ENCODE data around the gene TCF12.

Gene TCF12

DNA sequence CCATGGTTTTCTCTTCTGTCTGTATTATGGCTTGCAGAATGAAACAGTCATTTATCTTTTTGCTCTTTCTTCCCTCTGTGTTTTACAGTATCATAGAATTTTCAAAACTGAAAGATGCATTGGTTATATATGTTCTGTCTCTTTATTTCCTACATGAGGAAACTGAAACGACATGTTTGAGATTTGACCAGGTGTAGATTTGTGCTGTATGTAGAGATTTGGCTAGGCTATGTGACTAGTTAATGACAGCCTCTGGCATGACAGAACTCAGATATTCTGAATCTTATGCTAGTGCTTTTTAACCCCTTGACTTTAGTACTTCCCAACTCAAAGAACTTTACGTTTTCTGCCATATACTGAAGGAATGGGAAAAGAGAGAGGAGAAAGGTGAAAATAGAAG is 151.0 kb downstream of the TCF12 start:
- Histone ChIP-seq H3K27ac (ENCODE audit: insufficient read depth, low read length, poor library complexity, severe bottlenecking) (no peak overlapping the region), H3K4me1 (ENCODE audit: control insufficient read depth, insufficient read depth, low read length, poor library complexity, severe bottlenecking) (no peaks in the 10 kb centered on the region)
- DNase-seq, result no peak

DNA sequence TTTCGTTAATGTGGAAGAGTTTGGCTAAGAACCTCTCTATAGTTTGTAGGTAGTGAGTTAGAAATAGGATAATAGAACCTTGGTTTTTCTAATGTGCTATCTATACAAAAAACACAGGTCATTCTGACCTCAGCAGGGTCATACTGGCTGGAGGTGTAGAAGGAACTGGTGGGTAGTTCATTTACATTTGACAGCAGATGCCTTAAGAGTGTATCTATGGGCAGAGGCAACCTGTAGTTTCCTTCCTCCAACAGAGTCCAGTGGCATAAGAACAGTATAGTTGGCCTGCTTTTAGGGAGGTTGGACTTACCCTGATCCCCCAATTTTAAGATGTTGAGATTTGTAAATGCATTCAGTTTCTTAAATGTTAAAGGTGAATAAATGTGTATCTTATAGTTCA is 152.2 kb downstream of the TCF12 start:
- no peak overlapping the region for H3K4me3 ChIP-seq (ENCODE audit: insufficient read depth, low read depth, low read length, poor library complexity, severe bottlenecking)
- no peaks in the 10 kb centered on the region for H3K36me3 ChIP-seq (ENCODE audit: control insufficient read depth, insufficient read depth, low read length)

More for the DNA sequence above, 151.0 kb downstream of the TCF12 start:
- no peaks in the 10 kb centered on the region for H3K9me3 ChIP-seq (ENCODE audit: control insufficient read depth, low read length)
- no peaks in the 10 kb centered on the region for H3K36me3 ChIP-seq (ENCODE audit: control insufficient read depth, insufficient read depth, low read length)
- H3K27me3 ChIP-seq (replicated peaks; ENCODE audit: control insufficient read depth, insufficient read depth, low read length, poor library complexity, severe bottlenecking), result no peaks in the 10 kb centered on the region
- H3K4me3 ChIP-seq (ENCODE audit: insufficient read depth, low read depth, low read length, poor library complexity, severe bottlenecking), result no peak overlapping the region

DNA sequence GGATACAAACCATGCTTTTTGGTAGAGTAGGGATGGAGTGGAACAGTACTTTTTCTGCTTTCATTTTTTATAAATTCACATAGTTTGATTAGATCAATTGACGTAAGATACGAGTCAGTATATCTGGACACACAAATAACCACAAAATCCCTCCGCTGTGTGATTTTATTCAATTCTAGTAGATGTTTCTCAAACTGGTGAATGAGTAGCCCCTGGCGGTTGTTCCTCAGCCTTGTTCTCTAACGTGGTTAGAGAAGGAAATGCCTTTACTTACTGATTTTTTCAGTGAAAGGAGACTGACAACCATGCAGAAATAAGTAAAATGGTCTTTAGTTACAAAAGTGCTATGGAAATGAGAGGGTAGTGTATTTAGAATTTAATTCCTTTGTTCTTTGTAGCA is 161.0 kb downstream of the TCF12 start:
- Histone ChIP-seq H3K4me3 (ENCODE audit: insufficient read depth, low read depth, low read length, poor library complexity, severe bottlenecking) (no peak overlapping the region), H3K9me3 (ENCODE audit: control insufficient read depth, low read length) (no peaks in the 10 kb centered on the region), H3K4me1 (ENCODE audit: control insufficient read depth, insufficient read depth, low read length, poor library complexity, severe bottlenecking) (no peaks in the 10 kb centered on the region), H3K27ac (ENCODE audit: insufficient read depth, low read length, poor library complexity, severe bottlenecking) (no peak overlapping the region), H3K36me3 (ENCODE audit: control insufficient read depth, insufficient read depth, low read length) (no peaks in the 10 kb centered on the region), H3K27me3 (replicated peaks; ENCODE audit: control insufficient read depth, insufficient read depth, low read length, poor library complexity, severe bottlenecking) (no peaks in the 10 kb centered on the region)
- no peak for DNase-seq

More for the DNA sequence above, 152.2 kb downstream of the TCF12 start:
- no peaks in the 10 kb centered on the region for H3K4me1 ChIP-seq (ENCODE audit: control insufficient read depth, insufficient read depth, low read length, poor library complexity, severe bottlenecking)
- DNase-seq, result no peak
- H3K9me3 ChIP-seq (ENCODE audit: control insufficient read depth, low read length), result no peaks in the 10 kb centered on the region
- H3K27ac ChIP-seq (ENCODE audit: insufficient read depth, low read length, poor library complexity, severe bottlenecking), result no peak overlapping the region
- no peaks in the 10 kb centered on the region for H3K27me3 ChIP-seq (replicated peaks; ENCODE audit: control insufficient read depth, insufficient read depth, low read length, poor library complexity, severe bottlenecking)

- no peak for DNase-seq
- H3K9me3 ChIP-seq (ENCODE audit: control insufficient read depth, low read length), result no peaks in the 10 kb centered on the region
- H3K27me3 ChIP-seq (replicated peaks; ENCODE audit: control insufficient read depth, insufficient read depth, low read length, poor library complexity, severe bottlenecking), result no peaks in the 10 kb centered on the region
- no peak overlapping the region for H3K27ac ChIP-seq (ENCODE audit: insufficient read depth, low read length, poor library complexity, severe bottlenecking)
- H3K4me1 ChIP-seq (ENCODE audit: control insufficient read depth, insufficient read depth, low read length, poor library complexity, severe bottlenecking), result no peaks in the 10 kb centered on the region
- H3K36me3 ChIP-seq (ENCODE audit: control insufficient read depth, insufficient read depth, low read length), result no peaks in the 10 kb centered on the region
- no peak overlapping the region for H3K4me3 ChIP-seq (ENCODE audit: insufficient read depth, low read depth, low read length, poor library complexity, severe bottlenecking)
Measured at GRCh38 chr15:57079931-57080620, 161.6 kb downstream of the TCF12 start.

DNA sequence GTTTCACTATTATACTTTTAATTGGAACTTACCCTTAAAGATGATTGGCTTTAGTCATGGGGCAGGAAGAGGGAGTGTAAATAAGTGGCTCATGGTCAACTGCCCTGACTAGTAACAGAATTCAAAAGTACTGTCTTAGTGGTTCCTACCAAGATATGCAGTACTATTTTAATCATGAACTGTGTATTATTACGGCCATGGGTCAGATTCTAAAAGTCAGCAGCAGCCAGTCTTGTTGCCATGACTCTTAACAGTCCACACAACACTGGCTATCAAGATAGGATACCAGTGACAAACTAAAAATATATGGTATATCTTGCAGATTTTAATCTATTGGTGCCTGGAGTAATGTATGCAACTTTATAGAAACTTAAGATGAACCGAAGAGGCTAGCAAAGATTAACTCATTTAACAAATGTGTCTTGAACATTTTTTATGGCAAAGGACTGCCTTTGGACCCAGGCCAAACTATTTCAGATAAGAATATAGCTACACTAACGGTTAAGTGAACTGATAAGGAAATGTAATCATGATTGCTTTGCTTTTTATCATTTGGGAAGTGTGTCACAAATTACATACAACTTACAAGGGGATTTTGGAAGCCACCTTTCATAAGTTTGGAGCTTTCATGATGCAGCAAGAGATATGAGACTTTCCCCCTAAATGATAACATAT is 163.7 kb downstream of the TCF12 start:
- Histone ChIP-seq H3K4me3 (ENCODE audit: insufficient read depth, low read depth, low read length, poor library complexity, severe bottlenecking) (no peak overlapping the region), H3K9me3 (ENCODE audit: control insufficient read depth, low read length) (no peaks in the 10 kb centered on the region), H3K36me3 (ENCODE audit: control insufficient read depth, insufficient read depth, low read length) (no peaks in the 10 kb centered on the region), H3K4me1 (ENCODE audit: control insufficient read depth, insufficient read depth, low read length, poor library complexity, severe bottlenecking) (no peaks in the 10 kb centered on the region), H3K27ac (ENCODE audit: insufficient read depth, low read length, poor library complexity, severe bottlenecking) (no peak overlapping the region), H3K27me3 (replicated peaks; ENCODE audit: control insufficient read depth, insufficient read depth, low read length, poor library complexity, severe bottlenecking) (no peaks in the 10 kb centered on the region)
- no peak for DNase-seq

DNA sequence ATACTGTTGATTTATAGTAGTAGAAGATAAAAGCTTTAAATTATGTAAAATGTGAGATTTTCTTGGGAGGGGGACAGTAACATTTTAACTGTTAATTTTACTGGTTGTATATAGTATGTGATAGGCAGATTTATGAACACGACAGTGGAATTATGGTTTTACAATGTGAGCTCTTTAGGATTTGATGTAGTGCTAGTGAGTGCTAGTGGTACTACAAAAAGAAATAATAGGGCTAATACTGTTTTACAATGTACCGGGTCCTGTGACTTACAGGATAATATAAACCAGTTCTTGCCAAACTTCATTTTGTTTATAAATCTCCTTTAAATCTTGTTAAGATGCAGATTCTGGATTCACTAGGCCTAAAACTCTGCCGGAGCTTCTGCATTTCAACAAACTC is 165.7 kb downstream of the TCF12 start:
- Histone ChIP-seq H3K27me3 (replicated peaks; ENCODE audit: control insufficient read depth, insufficient read depth, low read length, poor library complexity, severe bottlenecking) (no peaks in the 10 kb centered on the region), H3K36me3 (ENCODE audit: control insufficient read depth, insufficient read depth, low read length) (no peaks in the 10 kb centered on the region), H3K9me3 (ENCODE audit: control insufficient read depth, low read length) (no peaks in the 10 kb centered on the region), H3K4me1 (ENCODE audit: control insufficient read depth, insufficient read depth, low read length, poor library complexity, severe bottlenecking) (no peaks in the 10 kb centered on the region), H3K4me3 (ENCODE audit: insufficient read depth, low read depth, low read length, poor library complexity, severe bottlenecking) (no peak overlapping the region), H3K27ac (ENCODE audit: insufficient read depth, low read length, poor library complexity, severe bottlenecking) (no peak overlapping the region)
- DNase-seq, result no peak

DNA sequence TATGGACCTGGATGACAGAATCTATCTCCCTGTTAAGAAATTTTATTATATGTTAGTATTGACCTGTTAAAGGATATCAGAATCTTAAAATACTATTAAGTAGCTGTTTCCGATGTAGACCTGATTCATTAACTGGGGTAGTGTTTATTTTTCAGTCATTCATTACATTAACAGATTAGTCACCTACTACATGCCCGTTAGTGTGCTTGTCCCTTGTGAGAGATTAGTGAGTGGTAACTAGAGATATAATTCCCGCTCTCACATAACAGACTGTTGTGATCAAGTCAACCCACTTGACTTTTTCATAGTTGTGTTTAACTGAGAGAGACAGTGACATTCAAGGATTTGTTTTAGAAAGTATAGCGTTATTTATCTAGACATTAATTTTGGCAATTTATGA is 166.8 kb downstream of the TCF12 start:
- Histone ChIP-seq H3K4me1 (ENCODE audit: control insufficient read depth, insufficient read depth, low read length, poor library complexity, severe bottlenecking) (no peaks in the 10 kb centered on the region), H3K36me3 (ENCODE audit: control insufficient read depth, insufficient read depth, low read length) (no peaks in the 10 kb centered on the region), H3K27me3 (replicated peaks; ENCODE audit: control insufficient read depth, insufficient read depth, low read length, poor library complexity, severe bottlenecking) (no peaks in the 10 kb centered on the region), H3K4me3 (ENCODE audit: insufficient read depth, low read depth, low read length, poor library complexity, severe bottlenecking) (no peak overlapping the region), H3K27ac (ENCODE audit: insufficient read depth, low read length, poor library complexity, severe bottlenecking) (no peak overlapping the region), H3K9me3 (ENCODE audit: control insufficient read depth, low read length) (no peaks in the 10 kb centered on the region)
- DNase-seq, result no peak

- no peaks in the 10 kb centered on the region for H3K36me3 ChIP-seq (ENCODE audit: control insufficient read depth, insufficient read depth, low read length)
- no peak overlapping the region for H3K27ac ChIP-seq (ENCODE audit: insufficient read depth, low read length, poor library complexity, severe bottlenecking)
- no peaks in the 10 kb centered on the region for H3K27me3 ChIP-seq (replicated peaks; ENCODE audit: control insufficient read depth, insufficient read depth, low read length, poor library complexity, severe bottlenecking)
- DNase-seq, result no peak
- H3K4me3 ChIP-seq (ENCODE audit: insufficient read depth, low read depth, low read length, poor library complexity, severe bottlenecking), result no peak overlapping the region
- H3K4me1 ChIP-seq (ENCODE audit: control insufficient read depth, insufficient read depth, low read length, poor library complexity, severe bottlenecking), result no peaks in the 10 kb centered on the region
- no peaks in the 10 kb centered on the region for H3K9me3 ChIP-seq (ENCODE audit: control insufficient read depth, low read length)
Measured at GRCh38 chr15:57086857-57087427, 168.5 kb downstream of the TCF12 start.

DNA sequence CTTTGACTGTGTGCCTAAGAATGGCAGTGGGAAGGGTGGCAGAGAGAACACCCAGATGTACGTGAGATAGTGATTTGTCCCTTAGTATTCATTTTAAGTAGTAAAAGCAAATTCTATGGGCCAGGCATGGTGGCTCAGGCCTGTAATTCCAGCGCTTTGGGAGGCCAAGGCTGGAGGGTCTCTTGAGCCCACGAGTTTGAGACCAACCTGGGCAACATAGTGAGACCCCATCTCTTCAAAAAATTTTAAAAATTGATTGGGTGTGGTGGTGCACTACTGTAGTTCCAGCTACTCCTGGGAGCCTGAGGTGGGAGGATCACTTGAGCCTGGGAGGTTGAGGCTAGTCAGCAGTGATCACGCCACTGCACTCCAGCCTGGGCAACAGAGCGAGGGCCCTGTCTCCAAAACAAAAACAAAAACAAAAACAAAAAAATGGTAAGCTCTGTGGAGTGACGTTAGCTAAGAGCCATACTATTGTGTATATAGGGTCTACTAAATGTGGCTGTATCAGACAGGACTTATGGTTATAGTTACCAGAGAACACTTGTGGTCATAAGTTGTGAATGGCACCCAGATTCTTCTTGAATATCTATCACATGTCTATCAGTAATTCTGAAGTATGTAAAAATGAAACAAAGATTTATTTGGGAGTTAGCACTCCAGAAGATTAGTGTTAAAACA is 171.5 kb downstream of the TCF12 start:
- H3K9me3 ChIP-seq (ENCODE audit: control insufficient read depth, low read length), result no peaks in the 10 kb centered on the region

DNA sequence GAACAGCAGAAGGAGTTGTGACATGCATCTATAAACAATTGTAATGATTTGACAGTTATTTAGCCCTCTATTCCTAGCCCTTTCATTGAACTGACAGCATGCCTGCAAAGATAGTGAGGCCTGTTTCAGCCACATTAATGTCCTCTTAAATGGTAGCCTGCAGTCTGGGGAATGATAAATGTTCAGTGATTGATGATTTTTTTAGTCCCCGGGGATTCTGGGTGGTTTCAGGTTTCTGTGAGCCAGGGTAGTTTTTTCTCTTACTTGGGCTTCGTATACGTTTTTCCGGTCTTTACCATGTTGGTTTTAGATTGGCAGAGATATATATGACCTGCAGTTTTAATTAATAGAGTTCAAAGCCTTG is 172.0 kb downstream of the TCF12 start:
- H3K36me3 ChIP-seq (ENCODE audit: control insufficient read depth, insufficient read depth, low read length), result peaks cover 3% of the 10 kb centered on the region
- H3K27ac ChIP-seq (ENCODE audit: insufficient read depth, low read length, poor library complexity, severe bottlenecking), result no peak overlapping the region
- no peaks in the 10 kb centered on the region for H3K27me3 ChIP-seq (replicated peaks; ENCODE audit: control insufficient read depth, insufficient read depth, low read length, poor library complexity, severe bottlenecking)
- H3K9me3 ChIP-seq (ENCODE audit: control insufficient read depth, low read length), result no peaks in the 10 kb centered on the region
- no peaks in the 10 kb centered on the region for H3K4me1 ChIP-seq (ENCODE audit: control insufficient read depth, insufficient read depth, low read length, poor library complexity, severe bottlenecking)
- H3K4me3 ChIP-seq (ENCODE audit: insufficient read depth, low read depth, low read length, poor library complexity, severe bottlenecking), result no peak overlapping the region
- DNase-seq, result no peak

More for the DNA sequence above, 171.5 kb downstream of the TCF12 start:
- Histone ChIP-seq H3K27ac (ENCODE audit: insufficient read depth, low read length, poor library complexity, severe bottlenecking) (no peak overlapping the region), H3K36me3 (ENCODE audit: control insufficient read depth, insufficient read depth, low read length) (peaks cover 3% of the 10 kb centered on the region), H3K27me3 (replicated peaks; ENCODE audit: control insufficient read depth, insufficient read depth, low read length, poor library complexity, severe bottlenecking) (no peaks in the 10 kb centered on the region), H3K4me3 (ENCODE audit: insufficient read depth, low read depth, low read length, poor library complexity, severe bottlenecking) (no peak overlapping the region), H3K4me1 (ENCODE audit: control insufficient read depth, insufficient read depth, low read length, poor library complexity, severe bottlenecking) (no peaks in the 10 kb centered on the region)
- DNase-seq, result no peak
